Measurements from ENCODE around the gene EXD1.

GRCh38 chr15:41230345-41230649, 260 bp downstream of the EXD1 start:
- TF ChIP-seq, protein P1, sequence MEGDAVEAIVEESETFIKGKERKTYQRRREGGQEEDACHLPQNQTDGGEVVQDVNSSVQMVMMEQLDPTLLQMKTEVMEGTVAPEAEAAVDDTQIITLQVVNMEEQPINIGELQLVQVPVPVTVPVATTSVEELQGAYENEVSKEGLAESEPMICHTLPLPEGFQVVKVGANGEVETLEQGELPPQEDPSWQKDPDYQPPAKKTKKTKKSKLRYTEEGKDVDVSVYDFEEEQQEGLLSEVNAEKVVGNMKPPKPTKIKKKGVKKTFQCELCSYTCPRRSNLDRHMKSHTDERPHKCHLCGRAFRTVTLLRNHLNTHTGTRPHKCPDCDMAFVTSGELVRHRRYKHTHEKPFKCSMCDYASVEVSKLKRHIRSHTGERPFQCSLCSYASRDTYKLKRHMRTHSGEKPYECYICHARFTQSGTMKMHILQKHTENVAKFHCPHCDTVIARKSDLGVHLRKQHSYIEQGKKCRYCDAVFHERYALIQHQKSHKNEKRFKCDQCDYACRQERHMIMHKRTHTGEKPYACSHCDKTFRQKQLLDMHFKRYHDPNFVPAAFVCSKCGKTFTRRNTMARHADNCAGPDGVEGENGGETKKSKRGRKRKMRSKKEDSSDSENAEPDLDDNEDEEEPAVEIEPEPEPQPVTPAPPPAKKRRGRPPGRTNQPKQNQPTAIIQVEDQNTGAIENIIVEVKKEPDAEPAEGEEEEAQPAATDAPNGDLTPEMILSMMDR (conservative IDR thresholded peaks at IDR 0.05), result no peak
- TF ChIP-seq EZH2 (IDR thresholded peaks at IDR 0.05; ENCODE audit: low read depth), result no peak

Data from PC-9 (cell line).